Trophoblast cell (in vitro differentiated cells and primary cell): ENCODE data around the gene ITPA. TPM values are rescaled to one million over a fixed set of nuclear protein-coding genes. Genes with fewer than 3 reads are reported as not detected.

ENCODE experiments used
- DNase-seq, 2 donors: peaks; one replicate each; pipeline ENCODE4 v3.0.0-alpha.2; 2016
- H2AFZ ChIP-seq: 2 replicates; pipeline ENCODE4 v1.6.1; 2013; ENCODE audit warnings: low read length, moderate library complexity, mild to moderate bottlenecking; ENCODE audit not compliant: insufficient read depth, poor library complexity
- H2AK5ac ChIP-seq: 2 replicates; pipeline ENCODE4 v1.6.1; 2013; ENCODE audit warnings: mild to moderate bottlenecking, low read length
- H2BK120ac ChIP-seq: 2 replicates; pipeline ENCODE4 v1.6.1; 2013; ENCODE audit warnings: low read length, mild to moderate bottlenecking, moderate library complexity; ENCODE audit not compliant: insufficient read depth, poor library complexity
- H2BK12ac ChIP-seq: 2 replicates; pipeline ENCODE4 v1.6.1; 2013; ENCODE audit warnings: mild to moderate bottlenecking, low read length, moderate library complexity
- H2BK5ac ChIP-seq: 2 replicates; pipeline ENCODE4 v1.6.1; 2013; ENCODE audit warnings: low read length, low read depth, moderate library complexity, mild to moderate bottlenecking; ENCODE audit not compliant: poor library complexity
- H3K14ac ChIP-seq: 2 replicates; pipeline ENCODE4 v1.6.1; 2013; ENCODE audit warnings: mild to moderate bottlenecking, low read length
- H3K18ac ChIP-seq: 2 replicates; pipeline ENCODE4 v1.6.1; 2013; ENCODE audit warnings: mild to moderate bottlenecking, low read length
- H3K23ac ChIP-seq: 2 replicates; pipeline ENCODE4 v1.6.1; 2013; ENCODE audit warnings: low read length
- H3K27ac ChIP-seq: 2 replicates; pipeline ENCODE4 v1.5.1; 2013; ENCODE audit warnings: low read depth, mild to moderate bottlenecking, inconsistent platforms, low read length, moderate library complexity
- H3K27me3 ChIP-seq: 2 replicates; pipeline ENCODE4 v1.6.1; 2013; ENCODE audit warnings: inconsistent platforms, mild to moderate bottlenecking, low read length, moderate library complexity; ENCODE audit not compliant: insufficient read depth
- H3K36me3 ChIP-seq, 2 experiments: 1 replicate in 1 of 2; 2 replicates in 1 of 2; pipeline ENCODE4 v1.6.1; 2013; ENCODE audit warnings: low read length in 2 of 2, mild to moderate bottlenecking in 2 of 2, moderate library complexity in 1 of 2; ENCODE audit not compliant: insufficient read depth in 2 of 2, control insufficient read depth in 1 of 2
- H3K4ac ChIP-seq: 2 replicates; pipeline ENCODE4 v1.6.1; 2013; ENCODE audit warnings: low read depth, mild to moderate bottlenecking, low read length, moderate library complexity
- H3K4me1 ChIP-seq, 2 experiments: 1 replicate in 1 of 2; 2 replicates in 1 of 2; pipeline ENCODE4 v1.6.1; 2013; ENCODE audit warnings: low read length in 2 of 2, mild to moderate bottlenecking in 2 of 2, moderate library complexity in 1 of 2; ENCODE audit not compliant: insufficient read depth in 2 of 2, control insufficient read depth in 1 of 2
- H3K4me2 ChIP-seq: 2 replicates; pipeline ENCODE4 v1.6.1; 2013; ENCODE audit warnings: inconsistent platforms, mild to moderate bottlenecking, low read length, moderate library complexity
- H3K4me3 ChIP-seq: 2 replicates; pipeline ENCODE4 v1.5.1; 2013; ENCODE audit warnings: mild to moderate bottlenecking, low read depth, low read length, inconsistent platforms
- H3K79me1 ChIP-seq: one replicate; pipeline ENCODE4 v1.6.1; 2013; ENCODE audit warnings: low read length
- H3K79me2 ChIP-seq: 2 replicates; pipeline ENCODE4 v1.6.1; 2013; ENCODE audit warnings: low read length, mild to moderate bottlenecking; ENCODE audit not compliant: control insufficient read depth, insufficient read depth, poor library complexity
- H3K9ac ChIP-seq: 2 replicates; pipeline ENCODE4 v1.6.1; 2013; ENCODE audit warnings: mild to moderate bottlenecking, low read length
- H3K9me3 ChIP-seq: 2 replicates; pipeline ENCODE4 v1.6.1; 2013; ENCODE audit warnings: low read depth, mild to moderate bottlenecking, control low read depth, inconsistent platforms, low read length; ENCODE audit not compliant: insufficient read depth
- H4K12ac ChIP-seq: 2 replicates; pipeline ENCODE4 v1.6.1; 2013; ENCODE audit warnings: low read depth, mild to moderate bottlenecking, low read length, moderate library complexity
- H4K8ac ChIP-seq: 2 replicates; pipeline ENCODE4 v1.6.1; 2013; ENCODE audit warnings: low read depth, mild to moderate bottlenecking, low read length, moderate library complexity
- H4K91ac ChIP-seq: one replicate; pipeline ENCODE4 v1.6.1; 2013; ENCODE audit warnings: low read depth, mild to moderate bottlenecking, low read length, moderate library complexity
- WGBS: extraction: QIAGEN DNeasy Blood & Tissue Kit; methylation state at CpG from one replicate; pipeline ENCODE4 v1.1.7; 2013; ENCODE audit warnings: missing lambda C conversion rate; ENCODE audit not compliant: insufficient read length, insufficient coverage; ENCODE audit errors: extremely low coverage; 5-methylcytosine and 5-hydroxymethylcytosine counted together
- polyA plus RNA-seq: library from polyadenylated mRNA; stranded (reverse); fragments of 200-250 nt; gene quantifications from 2 replicates; pipeline ENCODE4 v1.2.3, GENCODE V29; 2013

Gene ITPA
- 39.0 and 40.4 TPM in 2 replicates for polyA plus RNA-seq

DNA sequence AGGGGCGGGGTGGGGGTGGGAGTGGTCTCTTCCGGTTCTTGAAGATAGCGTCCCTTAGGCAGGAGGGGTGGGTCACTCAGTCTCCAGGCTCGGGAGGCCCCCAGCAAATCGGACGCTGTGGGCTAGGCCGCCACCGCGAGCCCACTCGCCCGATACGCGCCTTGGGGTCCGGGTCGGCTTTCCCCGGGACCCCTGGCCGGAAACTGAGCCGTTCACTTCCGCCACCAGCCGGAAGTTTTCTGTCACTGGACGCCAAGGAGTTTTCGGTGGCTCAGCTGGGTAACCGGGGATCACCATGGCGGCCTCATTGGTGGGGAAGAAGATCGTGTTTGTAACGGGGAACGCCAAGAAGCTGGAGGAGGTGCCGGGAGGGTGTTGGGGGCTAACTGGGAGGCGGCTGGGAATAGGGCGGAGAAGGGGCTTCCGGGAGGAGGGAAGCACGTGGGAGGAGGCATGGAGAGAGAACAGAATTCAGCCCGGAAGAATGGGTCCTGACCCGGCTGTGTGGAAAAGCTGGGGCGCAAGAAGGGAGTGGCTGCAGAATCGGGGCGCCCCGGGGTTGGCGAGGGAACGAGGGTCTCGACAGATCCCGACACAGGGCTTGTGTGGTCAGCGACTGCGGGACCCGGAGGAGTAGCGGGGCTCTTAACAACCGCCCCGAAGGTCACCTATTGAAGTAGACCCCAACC, at the start of gene ITPA:
Gene ITPA (plus strand): TSS at position 242 of the 689 bp plus-strand sequence. CDS start 54 bp downstream, at position 296.
- DNase-seq: peak; percentile 14 to 56
- Histone ChIP-seq H3K9me3 (no peaks in the 10 kb centered on the region), H2BK12ac (no peak within 1 kb of the TSS), H3K27ac (peak within 1 kb of the TSS; percentile 13), H4K91ac (peak within 1 kb of the TSS; percentile 88), H2AFZ (peak within 1 kb of the TSS; percentile 64), H4K8ac (peak within 1 kb of the TSS; percentile 98), H3K27me3 (no peaks in the 10 kb centered on the region), H2BK120ac (peak within 1 kb of the TSS; percentile 55), H3K23ac (no peak within 1 kb of the TSS), H3K4me2 (peak within 1 kb of the TSS; percentile 93), H3K4me1 (peaks cover 11 to 12% of the 10 kb centered on the region in 2 experiments), H3K18ac (peak within 1 kb of the TSS; percentile 85), H4K12ac (peak within 1 kb of the TSS; percentile 79), H3K79me1 (peaks cover 11% of the 10 kb centered on the region), H3K14ac (peak within 1 kb of the TSS; percentile 77), H3K4me3 (peak within 1 kb of the TSS; percentile 88), H3K36me3 (peaks cover 10 to 11% of the 10 kb centered on the region in 2 experiments), H3K9ac (peak within 1 kb of the TSS; percentile 81), H2AK5ac (peak within 1 kb of the TSS; percentile 53), H3K4ac (peak within 1 kb of the TSS; percentile 71), H2BK5ac (peak within 1 kb of the TSS; percentile 62), H3K79me2 (peaks cover 14% of the 10 kb centered on the region)
- no CpG with 5 or more reads among the region's 48 CpGs for WGBS

DNA sequence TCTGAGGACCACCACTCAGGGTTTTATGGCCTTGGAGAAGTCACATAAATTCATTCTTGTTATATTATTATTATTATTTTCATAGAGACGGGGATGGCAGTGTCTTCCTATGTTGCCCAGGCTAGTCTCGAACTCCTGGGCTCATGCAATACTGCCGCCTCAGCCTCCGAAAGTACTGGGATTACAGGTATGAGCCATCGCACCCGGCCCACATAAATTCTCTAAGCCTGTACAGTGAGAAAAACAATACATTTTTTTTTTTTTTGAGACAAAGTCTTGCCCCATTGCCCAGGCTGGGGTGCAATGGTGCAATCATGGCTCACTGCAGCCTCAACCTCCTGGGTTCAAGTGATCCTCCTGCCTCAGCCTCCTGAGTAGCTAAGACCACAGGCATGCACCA, 48.9 kb upstream of the ITPA start:
- no peaks in the 10 kb centered on the region for H3K9me3 ChIP-seq
- no peak overlapping the region for H4K91ac ChIP-seq
- no peaks in the 10 kb centered on the region for H3K27me3 ChIP-seq
- no peak overlapping the region for H2AK5ac ChIP-seq
- no peak overlapping the region for H3K9ac ChIP-seq
- no peak overlapping the region for H2BK120ac ChIP-seq
- H3K4ac ChIP-seq: no peak overlapping the region
- no peak overlapping the region for H2AFZ ChIP-seq
- H3K4me2 ChIP-seq: no peak overlapping the region
- H3K4me1 ChIP-seq: peaks cover 5 to 6% of the 10 kb centered on the region in 2 experiments
- H3K18ac ChIP-seq: no peak overlapping the region
- H4K12ac ChIP-seq: no peak overlapping the region
- H4K8ac ChIP-seq: no peak overlapping the region
- H3K27ac ChIP-seq: no peak overlapping the region
- DNase-seq: no peak
- peaks cover 14% of the 10 kb centered on the region for H3K79me2 ChIP-seq
- H2BK12ac ChIP-seq: no peak overlapping the region
- whole genome bisulfite sequencing: no CpG with 5 or more reads among the region's 6 CpGs
- peaks cover 0 to 5% of the 10 kb centered on the region in 2 experiments for H3K36me3 ChIP-seq
- no peak overlapping the region for H3K14ac ChIP-seq
- H2BK5ac ChIP-seq: no peak overlapping the region
- H3K4me3 ChIP-seq: no peak overlapping the region
- H3K79me1 ChIP-seq: peaks cover 4% of the 10 kb centered on the region
- H3K23ac ChIP-seq: no peak overlapping the region

- Histone ChIP-seq H3K9ac (no peak overlapping the region), H4K8ac (peak overlapping the region; percentile 30), H3K79me1 (peaks cover 4% of the 10 kb centered on the region), H3K4me2 (no peak overlapping the region), H3K18ac (no peak overlapping the region), H3K27ac (no peak overlapping the region), H3K14ac (no peak overlapping the region), H3K79me2 (peaks cover 14% of the 10 kb centered on the region), H2BK5ac (no peak overlapping the region), H3K27me3 (no peaks in the 10 kb centered on the region), H3K9me3 (no peaks in the 10 kb centered on the region), H2AFZ (no peak overlapping the region), H3K4me1 (peaks cover 5 to 6% of the 10 kb centered on the region in 2 experiments), H3K4ac (no peak overlapping the region), H3K4me3 (no peak overlapping the region), H4K12ac (no peak overlapping the region), H3K23ac (no peak overlapping the region), H2AK5ac (no peak overlapping the region), H4K91ac (no peak overlapping the region), H3K36me3 (peaks cover under 1 to 11% of the 10 kb centered on the region in 2 experiments), H2BK12ac (no peak overlapping the region), H2BK120ac (no peak overlapping the region)
- WGBS: no CpG with 5 or more reads among the region's 5 CpGs
- no peak for DNase-seq
These were observed 47.8 kb upstream of the ITPA start for GRCh38 chr20:3161316-3162079.

DNA sequence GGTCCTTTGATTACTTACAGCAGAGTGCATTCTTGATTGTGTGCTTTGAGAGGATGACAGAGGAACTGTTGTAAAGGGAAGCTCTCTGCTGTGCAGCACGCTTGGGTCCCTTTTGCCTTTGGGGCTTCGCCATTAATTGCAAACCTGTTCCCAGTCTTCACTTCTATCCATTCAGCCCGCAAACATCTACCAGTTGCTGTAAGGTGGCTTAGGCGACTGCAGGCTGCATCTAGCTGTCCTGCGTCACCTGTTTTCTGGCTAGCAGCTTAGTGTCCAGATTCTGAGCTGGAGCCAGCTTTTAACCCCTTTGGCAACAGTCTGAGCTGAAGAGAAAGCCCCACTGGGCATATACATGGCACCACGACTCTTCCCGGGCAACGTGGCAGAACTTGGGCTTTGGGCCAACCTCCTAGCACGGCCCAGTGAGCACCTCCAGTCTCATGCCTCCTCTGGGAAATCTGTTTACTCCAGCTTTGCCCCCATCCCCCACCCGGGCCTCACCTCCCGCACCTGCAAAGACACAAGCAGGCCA, 47.2 kb upstream of the ITPA start:
- H3K9me3 ChIP-seq: no peaks in the 10 kb centered on the region
- no peak overlapping the region for H3K4me3 ChIP-seq
- no peak overlapping the region for H3K23ac ChIP-seq
- H3K36me3 ChIP-seq: peaks cover 2 to 11% of the 10 kb centered on the region in 2 experiments
- no peak overlapping the region for H2BK5ac ChIP-seq
- H3K9ac ChIP-seq: no peak overlapping the region
- H3K4me1 ChIP-seq: peaks cover 5 to 6% of the 10 kb centered on the region in 2 experiments
- no peak overlapping the region for H3K18ac ChIP-seq
- no peaks in the 10 kb centered on the region for H3K27me3 ChIP-seq
- DNase-seq: no peak
- no peak overlapping the region for H2AFZ ChIP-seq
- H3K4me2 ChIP-seq: no peak overlapping the region
- no peak overlapping the region for H3K27ac ChIP-seq
- H4K12ac ChIP-seq: no peak overlapping the region
- no peak overlapping the region for H4K91ac ChIP-seq
- no CpG with 5 or more reads among the region's 11 CpGs for WGBS
- H4K8ac ChIP-seq: no peak overlapping the region
- H3K79me2 ChIP-seq: peaks cover 12% of the 10 kb centered on the region
- H2BK12ac ChIP-seq: no peak overlapping the region
- H2AK5ac ChIP-seq: no peak overlapping the region
- no peak overlapping the region for H3K14ac ChIP-seq
- H2BK120ac ChIP-seq: no peak overlapping the region
- H3K79me1 ChIP-seq: peaks cover 4% of the 10 kb centered on the region
- no peak overlapping the region for H3K4ac ChIP-seq
